H9 (cell line): ENCODE results near the gene DOK6. TPM values are rescaled to one million over a fixed set of nuclear protein-coding genes. Genes with fewer than 3 reads are reported as not detected.

ENCODE experiments used
- DNase-seq: peaks from one replicate; pipeline ENCODE4 v3.0.0-alpha.2; 2017
- H2AFZ ChIP-seq: one replicate; pipeline ENCODE4 v1.6.1; 2013; ENCODE audit warnings: mild to moderate bottlenecking, low read length, control low read depth, moderate library complexity
- H2AK5ac ChIP-seq: 2 replicates; pipeline ENCODE4 v1.6.1; 2013; ENCODE audit warnings: low read length, control low read depth, mixed read lengths; ENCODE audit not compliant: insufficient read length
- H2BK120ac ChIP-seq: one replicate; pipeline ENCODE4 v1.6.1; 2013; ENCODE audit warnings: low read depth, mild to moderate bottlenecking, low read length, control low read depth, inconsistent platforms; ENCODE audit not compliant: poor library complexity, severe bottlenecking
- H2BK12ac ChIP-seq: 2 replicates; pipeline ENCODE4 v1.6.1; 2013; ENCODE audit warnings: low read length, control low read depth, mixed read lengths, low read depth; ENCODE audit not compliant: insufficient read length
- H2BK15ac ChIP-seq: 2 replicates; pipeline ENCODE4 v1.6.1; 2013; ENCODE audit warnings: low read depth, low read length, control low read depth
- H2BK20ac ChIP-seq: one replicate; pipeline ENCODE4 v1.6.1; 2013; ENCODE audit warnings: low read depth, mild to moderate bottlenecking, low read length, control low read depth, inconsistent platforms; ENCODE audit not compliant: poor library complexity, severe bottlenecking
- H2BK5ac ChIP-seq: 2 replicates; pipeline ENCODE4 v1.6.1; 2013; ENCODE audit warnings: low read length, control low read depth, mixed read lengths; ENCODE audit not compliant: insufficient read length
- H3K14ac ChIP-seq: 2 replicates; pipeline ENCODE4 v1.6.1; 2013; ENCODE audit warnings: low read length, control low read depth; ENCODE audit not compliant: insufficient read depth
- H3K18ac ChIP-seq: 2 replicates; pipeline ENCODE4 v1.6.1; 2013; ENCODE audit warnings: low read depth, mild to moderate bottlenecking, mixed read lengths, low read length, control low read depth; ENCODE audit not compliant: insufficient read length
- H3K23ac ChIP-seq: 2 replicates; pipeline ENCODE4 v1.6.1; 2013; ENCODE audit warnings: low read length, control low read depth, mixed read lengths, low read depth; ENCODE audit not compliant: insufficient read length
- H3K23me2 ChIP-seq: 2 replicates; pipeline ENCODE4 v1.6.1; 2013; ENCODE audit warnings: low read depth, mild to moderate bottlenecking, mixed read lengths, low read length, control low read depth; ENCODE audit not compliant: insufficient read length, poor library complexity, severe bottlenecking
- H3K27ac ChIP-seq: 2 replicates; pipeline ENCODE4 v1.5.1; 2013; ENCODE audit warnings: low read length, control low read depth, mixed read lengths, low read depth; ENCODE audit not compliant: insufficient read length
- H3K27me3 ChIP-seq: 2 replicates; pipeline ENCODE4 v1.6.1; 2013; ENCODE audit warnings: low read length, control low read depth, inconsistent platforms; ENCODE audit not compliant: insufficient read depth
- H3K4ac ChIP-seq: 2 replicates; pipeline ENCODE4 v1.6.1; 2013; ENCODE audit warnings: low read depth, mild to moderate bottlenecking, control low read depth, inconsistent platforms, low read length, moderate library complexity
- H3K4me1 ChIP-seq: 2 replicates; pipeline ENCODE4 v1.6.1; 2013; ENCODE audit warnings: low read length, control low read depth, inconsistent platforms; ENCODE audit not compliant: insufficient read depth
- H3K4me2 ChIP-seq: 2 replicates; pipeline ENCODE4 v1.6.1; 2013; ENCODE audit warnings: low read length, control low read depth, mixed read lengths; ENCODE audit not compliant: insufficient read length, insufficient read depth
- H3K56ac ChIP-seq: 2 replicates; pipeline ENCODE4 v1.6.1; 2013; ENCODE audit warnings: low read depth, mild to moderate bottlenecking, mixed read lengths, low read length, control low read depth; ENCODE audit not compliant: insufficient read length
- H3K79me1 ChIP-seq: 2 replicates; pipeline ENCODE4 v1.6.1; 2013; ENCODE audit warnings: low read depth, mild to moderate bottlenecking, moderate library complexity, low read length, control low read depth, inconsistent platforms; ENCODE audit not compliant: insufficient read depth, poor library complexity, severe bottlenecking
- H3K79me2 ChIP-seq: 2 replicates; pipeline ENCODE4 v1.6.1; 2013; ENCODE audit warnings: low read length, control low read depth, inconsistent platforms; ENCODE audit not compliant: insufficient read depth
- H3K9ac ChIP-seq: 2 replicates; pipeline ENCODE4 v1.6.1; 2013; ENCODE audit warnings: low read length, control low read depth, mixed read lengths; ENCODE audit not compliant: insufficient read length; ENCODE audit errors: extremely low read depth
- H3K9me3 ChIP-seq: one replicate; pipeline ENCODE4 v1.6.1; 2013; ENCODE audit warnings: low read depth, low read length, inconsistent platforms; ENCODE audit not compliant: control insufficient read depth
- H3T11ph ChIP-seq: one replicate; pipeline ENCODE4 v1.6.1; 2013; ENCODE audit warnings: mild to moderate bottlenecking, low read length, control low read depth, inconsistent platforms
- H4K20me1 ChIP-seq: one replicate; pipeline ENCODE4 v1.6.1; 2013; ENCODE audit not compliant: control insufficient read depth, insufficient read length, insufficient read depth
- H4K5ac ChIP-seq: 2 replicates; pipeline ENCODE4 v1.6.1; 2013; ENCODE audit warnings: low read depth, mild to moderate bottlenecking, mixed read lengths, low read length, control low read depth; ENCODE audit not compliant: insufficient read length
- H4K8ac ChIP-seq: replicated peaks from 2 replicates; pipeline ENCODE4 v1.6.1; 2013; ENCODE audit warnings: low read length, control low read depth, mixed read lengths, low read depth; ENCODE audit not compliant: insufficient read length
- H4K91ac ChIP-seq: 2 replicates; pipeline ENCODE4 v1.6.1; 2013; ENCODE audit warnings: low read depth, mild to moderate bottlenecking, moderate library complexity, mixed read lengths, low read length, control low read depth; ENCODE audit not compliant: insufficient read length
- H3K27ac Mint-ChIP-seq, 3 experiments: 2 replicates in 2 of 3; 3 replicates in 1 of 3; pipeline ENCODE4 v1.8.0; 2020 to 2021; ENCODE audit warnings: mixed read lengths in 3 of 3, mild to moderate bottlenecking in 1 of 3, moderate library complexity in 1 of 3
- H3K27me3 Mint-ChIP-seq: 2 replicates; pipeline ENCODE4 v1.8.0; 2021; ENCODE audit warnings: low read depth, mild to moderate bottlenecking, moderate library complexity, mixed read lengths
- H3K36me3 Mint-ChIP-seq, 3 experiments: 2 replicates in 2 of 3; 3 replicates in 1 of 3; pipeline ENCODE4 v1.8.0; 2020 to 2021; ENCODE audit warnings: low read depth in 3 of 3, mixed read lengths in 3 of 3; ENCODE audit not compliant: insufficient read depth in 1 of 3
- H3K4me1 Mint-ChIP-seq, 2 experiments: 2 replicates each; pipeline ENCODE4 v1.8.0; 2020; ENCODE audit warnings: mixed read lengths in 2 of 2
- H3K4me3 Mint-ChIP-seq, 2 experiments: 2 replicates in 1 of 2; 3 replicates in 1 of 2; pipeline ENCODE4 v1.8.0; 2020 to 2021; ENCODE audit warnings: mild to moderate bottlenecking in 2 of 2, mixed read lengths in 2 of 2, moderate library complexity in 1 of 2
- H3K9me3 Mint-ChIP-seq, 2 experiments: 2 replicates in 1 of 2; 3 replicates in 1 of 2; pipeline ENCODE4 v1.8.0; 2020; ENCODE audit warnings: mild to moderate bottlenecking in 2 of 2, mixed read lengths in 2 of 2, moderate library complexity in 1 of 2
- WGBS: extraction: QIAGEN DNeasy Blood & Tissue Kit; methylation state at CpG from one replicate; pipeline ENCODE4 v1.1.7; 2013; ENCODE audit warnings: missing lambda C conversion rate, low lambda C conversion rate, mixed read lengths; ENCODE audit not compliant: insufficient read length; ENCODE audit errors: extremely low coverage; 5-methylcytosine and 5-hydroxymethylcytosine counted together
- total RNA-seq: library from RNA; stranded (reverse); gene quantifications from 2 replicates; pipeline ENCODE4 v1.2.1, GENCODE V29; 2021
- TF ChIP-seq, protein P1 (sequence below): fragments of 200-600 bp; sonication (generic); conservative IDR thresholded peaks from 3 replicates; pipeline ENCODE4 v1.8.0; 2021; ENCODE audit warnings: antibody characterized with exemption, mild to moderate bottlenecking

DOK6 gene
- total RNA-seq, 1 experiment from 2014 or later: 0.20 TPM

DNA sequence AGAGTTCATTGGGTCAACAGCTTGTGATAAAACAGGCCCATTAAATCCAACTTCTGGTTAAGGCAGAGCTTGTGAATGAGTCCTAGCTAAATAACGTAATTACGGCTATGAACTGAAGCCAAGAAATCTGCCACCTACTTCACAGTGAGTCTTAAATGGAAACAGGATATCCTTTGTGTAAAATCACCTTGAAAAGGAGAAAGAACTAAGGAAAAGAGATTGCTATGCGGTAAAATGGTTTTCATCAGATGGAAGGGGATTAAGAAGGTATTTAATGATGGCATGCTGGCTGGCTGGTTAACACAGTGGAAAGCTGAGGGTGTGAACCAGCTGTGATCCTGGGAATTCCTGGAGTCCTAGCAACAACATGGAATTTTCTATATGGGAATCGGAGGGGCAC is 156.6 kb downstream of the DOK6 start:
- Histone ChIP-seq H3K14ac (no peak overlapping the region), H3K23ac (no peak overlapping the region), H2BK12ac (no peak overlapping the region), H3K23me2 (no peaks in the 10 kb centered on the region), H2AK5ac (no peak overlapping the region), H3K4me2 (no peak overlapping the region), H3K9me3 (no peaks in the 10 kb centered on the region), H2BK15ac (no peak overlapping the region), H4K20me1 (no peaks in the 10 kb centered on the region), H3K27ac (no peak overlapping the region), H3K56ac (no peak overlapping the region), H3K27me3 (no peaks in the 10 kb centered on the region), H2BK20ac (no peak overlapping the region), H3T11ph (no peak overlapping the region), H2BK120ac (no peak overlapping the region), H2BK5ac (no peak overlapping the region), H3K79me2 (no peaks in the 10 kb centered on the region), H3K79me1 (no peaks in the 10 kb centered on the region), H4K8ac (no peak overlapping the region), H2AFZ (no peak overlapping the region), H3K18ac (no peak overlapping the region), H3K4me1 (no peaks in the 10 kb centered on the region), H3K4ac (no peak overlapping the region), H3K9ac (no peak overlapping the region), H4K91ac (no peak overlapping the region), H4K5ac (no peak overlapping the region)
- Mint-ChIP-seq H3K4me3 (no peak overlapping the region), H3K9me3 (peaks cover 0 to 9% of the 10 kb centered on the region in 2 experiments; a peak in 3 of 5 replicates), H3K4me1 (peaks cover 6 to 7% of the 10 kb centered on the region in 2 experiments), H3K27ac (peak overlapping the region in 1 of 3 experiments; percentile 79; a peak in 2 of 7 replicates), H3K27me3 (no peaks in the 10 kb centered on the region), H3K36me3 (no peaks in the 10 kb centered on the region; a peak in 1 of 7 replicates)
- TF ChIP-seq, protein P1, sequence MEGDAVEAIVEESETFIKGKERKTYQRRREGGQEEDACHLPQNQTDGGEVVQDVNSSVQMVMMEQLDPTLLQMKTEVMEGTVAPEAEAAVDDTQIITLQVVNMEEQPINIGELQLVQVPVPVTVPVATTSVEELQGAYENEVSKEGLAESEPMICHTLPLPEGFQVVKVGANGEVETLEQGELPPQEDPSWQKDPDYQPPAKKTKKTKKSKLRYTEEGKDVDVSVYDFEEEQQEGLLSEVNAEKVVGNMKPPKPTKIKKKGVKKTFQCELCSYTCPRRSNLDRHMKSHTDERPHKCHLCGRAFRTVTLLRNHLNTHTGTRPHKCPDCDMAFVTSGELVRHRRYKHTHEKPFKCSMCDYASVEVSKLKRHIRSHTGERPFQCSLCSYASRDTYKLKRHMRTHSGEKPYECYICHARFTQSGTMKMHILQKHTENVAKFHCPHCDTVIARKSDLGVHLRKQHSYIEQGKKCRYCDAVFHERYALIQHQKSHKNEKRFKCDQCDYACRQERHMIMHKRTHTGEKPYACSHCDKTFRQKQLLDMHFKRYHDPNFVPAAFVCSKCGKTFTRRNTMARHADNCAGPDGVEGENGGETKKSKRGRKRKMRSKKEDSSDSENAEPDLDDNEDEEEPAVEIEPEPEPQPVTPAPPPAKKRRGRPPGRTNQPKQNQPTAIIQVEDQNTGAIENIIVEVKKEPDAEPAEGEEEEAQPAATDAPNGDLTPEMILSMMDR: no peak
- no CpG with 5 or more reads among the region's 4 CpGs for WGBS
- DNase-seq: no peak
